Fibroblast of skin of back (primary cell): Measurements from ENCODE around the gene MYL6B.

Source experiments
- DNase-seq: peaks from one replicate; pipeline ENCODE4 v3.0.0-alpha.2; 2013

MYL6B gene

GRCh38 chr12:56122637-56123036 lies 29.8 kb upstream of the MYL6B start:
- DNase-seq, result no peak

DNA sequence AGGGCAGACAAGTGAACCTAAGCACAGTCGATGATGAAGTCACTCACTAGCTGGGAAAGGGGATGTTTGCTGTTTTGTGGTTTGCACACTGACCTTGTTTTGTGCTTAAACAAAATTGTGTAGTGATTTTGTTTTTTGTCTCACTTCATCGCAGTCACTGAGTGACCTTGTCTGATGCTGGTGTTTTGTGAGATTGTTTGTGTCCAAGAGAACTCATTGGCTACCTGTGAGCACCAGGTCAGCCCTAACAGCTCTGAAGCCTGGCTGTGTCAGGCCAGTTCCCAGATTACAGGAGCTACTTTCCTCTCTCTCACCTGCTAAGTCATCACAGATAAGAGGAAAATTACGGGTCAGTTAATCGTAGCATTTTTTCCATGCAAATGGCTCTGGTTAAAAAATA lies 28.3 kb upstream of the MYL6B start:
- no peak for DNase-seq

- no peak for DNase-seq
Observed at GRCh38 chr12:56126732-56127239, 25.6 kb upstream of the MYL6B start.

GRCh38 chr12:56127485-56127887 lies 24.9 kb upstream of the MYL6B start:
- no peak for DNase-seq

GRCh38 chr12:56127888-56128669 lies 24.3 kb upstream of the MYL6B start, which contains the start of gene ESYT1:
Gene ESYT1, plus strand, starts transcription at chr12:56128267. Its CDS starts 53 bp downstream, at chr12:56128320.
- peak; percentile 100 for DNase-seq

DNA sequence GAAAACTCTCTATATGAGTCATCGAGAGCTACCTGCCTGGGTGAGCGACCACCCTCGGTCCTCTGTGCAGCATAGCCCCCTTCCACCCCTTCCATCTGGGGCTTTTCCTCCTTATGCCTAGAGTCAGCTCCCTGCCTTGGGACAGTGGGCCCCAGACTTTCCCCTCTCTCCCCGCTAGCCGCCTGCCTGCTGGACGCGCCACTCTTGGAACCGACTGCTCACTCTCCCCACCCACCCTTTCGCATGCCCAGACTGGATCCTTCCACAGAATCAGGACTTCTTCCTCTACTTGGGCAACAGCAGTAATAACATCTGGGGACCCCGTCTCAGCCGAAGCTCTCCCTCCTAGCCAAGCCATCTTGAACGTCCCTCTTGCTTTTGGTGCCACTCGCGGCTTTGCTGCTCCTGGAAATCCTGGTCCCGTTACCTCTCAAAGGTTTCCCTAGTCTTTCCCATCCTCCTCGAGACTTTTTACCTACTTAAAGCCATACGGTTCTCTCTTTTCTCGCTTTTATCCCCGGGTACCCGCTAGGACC lies 23.6 kb upstream of the MYL6B start:
- DNase-seq, result peak; percentile 14

DNA sequence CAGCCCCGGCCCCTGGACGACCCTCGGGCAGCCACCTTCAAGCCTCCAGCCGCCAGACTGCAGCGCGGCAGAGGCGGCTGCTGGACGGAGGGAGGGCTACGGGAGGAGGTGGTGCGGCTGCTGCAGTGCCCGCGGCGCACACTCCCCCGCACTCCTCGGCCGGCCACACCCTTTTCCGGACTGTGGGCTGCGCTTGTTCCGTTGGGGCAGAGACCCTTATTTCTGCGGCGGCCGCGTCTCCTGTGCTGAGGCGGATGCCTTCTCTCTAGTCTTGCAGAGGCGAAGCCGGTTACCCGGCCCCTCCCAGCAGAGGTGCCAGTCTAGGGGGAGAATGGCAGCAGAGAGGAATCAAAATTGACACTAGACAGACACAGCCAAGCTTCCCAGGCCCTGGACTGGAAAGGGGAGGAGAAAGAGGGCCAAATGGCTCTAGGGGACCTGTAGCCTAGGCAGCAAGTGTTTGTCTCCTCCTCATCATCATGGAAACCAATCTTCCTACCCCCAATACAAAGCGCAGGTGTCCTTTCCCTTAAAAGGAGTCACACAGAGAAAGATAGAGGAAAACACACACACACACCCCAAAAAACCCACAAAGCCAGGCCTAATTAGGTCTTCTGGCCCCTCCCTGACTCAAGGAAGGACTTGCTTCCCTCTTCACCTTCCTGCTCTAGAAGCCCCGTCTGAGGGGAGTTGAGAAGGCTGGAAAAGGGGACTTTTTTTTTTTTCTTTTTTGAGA lies 23.0 kb upstream of the MYL6B start:
- peak; percentile 51 for DNase-seq

DNA sequence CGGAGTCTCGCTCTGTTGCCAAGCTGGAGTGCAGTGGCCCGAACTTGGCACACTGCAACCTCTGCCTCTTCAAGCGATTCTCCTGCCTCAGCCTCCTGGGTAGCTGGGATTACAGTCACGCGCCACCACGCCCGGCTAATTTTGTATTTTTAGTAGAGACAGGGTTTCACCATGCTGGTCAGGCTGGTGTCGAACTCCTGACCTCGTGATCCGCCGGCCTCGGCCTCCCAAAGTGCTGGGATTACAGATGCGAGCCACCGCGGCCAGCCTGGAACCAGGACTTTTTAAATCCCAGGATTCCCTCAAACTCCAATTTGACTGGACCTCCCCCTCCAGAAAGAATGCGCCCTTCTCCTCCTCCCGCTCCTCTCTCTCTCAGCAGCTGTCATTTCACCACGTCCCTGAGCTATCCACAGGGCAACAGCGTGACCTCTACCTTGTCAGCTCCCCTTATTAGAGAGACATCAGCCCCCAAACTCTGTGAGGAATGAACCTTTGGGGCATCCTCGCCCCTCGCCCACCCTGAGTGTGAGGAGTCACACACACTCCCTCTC lies 22.4 kb upstream of the MYL6B start:
- no peak for DNase-seq

GRCh38 chr12:56130876-56131275 lies 21.5 kb upstream of the MYL6B start:
- no peak for DNase-seq

DNA sequence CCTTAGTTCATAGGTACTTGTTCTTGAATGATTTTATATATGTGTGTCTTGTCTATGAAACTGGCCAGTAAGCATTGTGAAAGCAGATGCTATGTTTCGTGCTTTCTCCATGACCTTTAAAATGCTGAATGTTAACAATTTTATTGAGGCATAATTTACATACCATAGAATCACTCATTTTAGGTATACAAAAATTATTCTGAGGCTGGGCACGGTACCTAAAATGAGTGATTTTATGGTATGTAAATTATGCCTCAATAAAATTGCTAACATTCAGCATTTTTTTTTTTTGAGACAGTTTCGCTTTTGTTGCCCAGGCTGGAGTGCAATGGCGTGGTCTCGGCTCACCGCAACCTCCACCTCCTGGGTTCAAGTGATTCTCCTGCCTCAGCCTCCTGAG lies 17.5 kb upstream of the MYL6B start:
- DNase-seq, result no peak

DNA sequence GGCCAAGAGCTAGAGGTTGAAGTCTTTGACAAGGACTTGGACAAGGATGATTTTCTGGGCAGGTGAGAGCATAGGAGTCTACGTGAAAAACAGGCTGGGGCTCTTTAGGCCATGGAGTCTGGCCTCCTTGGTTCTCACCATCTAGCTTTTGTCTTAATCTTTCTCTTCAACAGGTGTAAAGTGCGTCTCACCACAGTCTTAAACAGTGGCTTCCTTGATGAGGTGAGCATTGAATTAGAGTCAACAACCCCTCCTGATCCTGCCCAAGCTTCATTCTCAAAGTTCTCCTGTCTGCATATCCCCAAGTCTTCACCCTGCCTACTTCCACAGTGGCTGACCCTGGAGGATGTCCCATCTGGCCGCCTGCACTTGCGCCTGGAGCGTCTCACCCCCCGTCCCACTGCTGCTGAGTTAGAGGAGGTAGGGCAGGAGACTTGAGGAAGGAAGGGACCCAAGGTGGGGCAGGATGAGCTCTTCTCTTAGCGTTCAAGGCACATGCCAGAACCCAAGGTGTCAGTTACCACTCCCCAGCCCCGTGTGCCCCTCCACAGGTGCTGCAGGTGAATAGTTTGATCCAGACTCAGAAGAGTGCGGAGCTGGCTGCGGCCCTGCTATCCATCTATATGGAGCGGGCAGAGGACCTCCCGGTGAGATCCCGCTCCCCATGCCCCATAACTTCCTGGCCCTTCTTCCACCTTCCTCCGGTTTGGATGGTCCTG lies 14.4 kb upstream of the MYL6B start:
- DNase-seq, result no peak

DNA sequence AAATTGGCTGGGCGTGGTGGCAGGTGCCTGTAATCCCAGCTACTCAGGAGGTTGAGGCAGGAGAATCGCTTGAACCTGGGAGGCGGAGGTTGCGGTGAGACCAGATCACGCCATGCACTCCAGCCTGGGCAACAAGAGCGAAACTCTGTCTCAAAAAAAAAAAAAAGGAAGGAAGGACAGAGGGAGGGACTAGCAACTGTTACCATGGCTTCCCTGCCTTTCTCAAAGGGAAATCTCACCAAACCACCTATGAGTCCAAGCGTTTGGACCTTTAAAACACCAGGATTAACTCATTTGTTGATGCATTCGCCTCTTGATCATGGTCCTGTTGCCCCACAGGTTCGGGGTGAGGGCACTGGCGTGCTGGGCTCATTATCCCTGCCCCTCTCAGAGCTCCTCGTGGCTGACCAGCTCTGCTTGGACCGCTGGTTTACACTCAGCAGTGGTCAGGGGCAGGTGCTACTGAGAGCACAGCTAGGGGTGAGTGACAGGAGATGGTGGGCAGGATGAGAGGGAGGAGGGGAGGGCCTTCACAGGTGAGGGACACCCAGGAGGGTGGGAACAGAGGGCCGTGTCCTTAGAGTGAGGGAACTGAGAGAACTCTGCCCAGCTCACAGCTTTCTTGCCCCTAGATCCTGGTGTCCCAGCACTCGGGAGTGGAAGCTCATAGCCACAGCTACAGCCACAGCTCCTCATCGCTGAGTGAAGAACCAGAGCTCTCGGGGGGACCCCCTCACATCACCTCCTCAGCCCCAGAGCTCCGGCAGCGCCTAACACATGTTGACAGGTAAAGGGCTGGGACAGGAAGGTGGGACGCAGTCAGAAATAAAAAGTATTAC lies 10.2 kb upstream of the MYL6B start:
- no peak for DNase-seq

GRCh38 chr12:56143217-56143616 lies 9.2 kb upstream of the MYL6B start:
- DNase-seq, result no peak

DNA sequence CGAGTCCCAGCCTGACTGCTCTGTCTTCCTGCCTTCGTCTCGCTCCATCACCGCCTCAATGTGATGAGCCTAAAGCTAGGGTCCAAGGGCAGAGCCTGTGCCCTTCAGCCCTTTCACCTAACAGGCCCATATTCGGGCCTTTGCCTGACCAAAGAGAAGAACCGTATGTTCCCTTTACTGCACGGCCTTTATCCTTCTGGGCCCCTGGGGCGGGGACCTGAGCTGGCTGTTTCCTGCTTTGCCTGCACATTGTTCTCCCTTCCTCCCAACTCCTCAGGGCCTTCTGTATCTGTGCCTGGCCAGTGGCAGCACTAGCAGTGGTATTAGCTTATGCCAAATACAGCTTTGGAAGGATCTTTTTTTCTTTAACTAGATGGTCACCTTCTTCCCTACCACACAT lies 8.5 kb upstream of the MYL6B start:
- DNase-seq, result no peak

DNA sequence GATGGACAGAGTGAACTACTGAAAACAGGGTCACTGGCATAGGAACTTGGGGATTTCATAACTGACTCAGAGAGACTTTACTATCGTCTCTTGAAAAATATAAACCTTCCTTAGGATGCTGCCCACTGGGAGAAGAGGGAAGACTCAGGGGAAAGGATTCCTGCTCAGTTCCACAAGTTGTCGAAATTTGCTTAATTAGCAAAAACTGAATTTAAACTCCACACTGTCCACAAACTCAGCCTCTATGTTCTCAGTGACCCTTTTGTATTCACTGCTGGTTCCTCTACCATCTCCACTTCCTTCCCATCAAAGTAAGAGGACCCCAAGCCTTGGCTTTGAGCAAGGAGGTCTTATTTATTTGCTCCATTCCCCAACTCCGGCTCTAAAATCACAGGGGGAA lies 7.2 kb upstream of the MYL6B start:
- no peak for DNase-seq

DNA sequence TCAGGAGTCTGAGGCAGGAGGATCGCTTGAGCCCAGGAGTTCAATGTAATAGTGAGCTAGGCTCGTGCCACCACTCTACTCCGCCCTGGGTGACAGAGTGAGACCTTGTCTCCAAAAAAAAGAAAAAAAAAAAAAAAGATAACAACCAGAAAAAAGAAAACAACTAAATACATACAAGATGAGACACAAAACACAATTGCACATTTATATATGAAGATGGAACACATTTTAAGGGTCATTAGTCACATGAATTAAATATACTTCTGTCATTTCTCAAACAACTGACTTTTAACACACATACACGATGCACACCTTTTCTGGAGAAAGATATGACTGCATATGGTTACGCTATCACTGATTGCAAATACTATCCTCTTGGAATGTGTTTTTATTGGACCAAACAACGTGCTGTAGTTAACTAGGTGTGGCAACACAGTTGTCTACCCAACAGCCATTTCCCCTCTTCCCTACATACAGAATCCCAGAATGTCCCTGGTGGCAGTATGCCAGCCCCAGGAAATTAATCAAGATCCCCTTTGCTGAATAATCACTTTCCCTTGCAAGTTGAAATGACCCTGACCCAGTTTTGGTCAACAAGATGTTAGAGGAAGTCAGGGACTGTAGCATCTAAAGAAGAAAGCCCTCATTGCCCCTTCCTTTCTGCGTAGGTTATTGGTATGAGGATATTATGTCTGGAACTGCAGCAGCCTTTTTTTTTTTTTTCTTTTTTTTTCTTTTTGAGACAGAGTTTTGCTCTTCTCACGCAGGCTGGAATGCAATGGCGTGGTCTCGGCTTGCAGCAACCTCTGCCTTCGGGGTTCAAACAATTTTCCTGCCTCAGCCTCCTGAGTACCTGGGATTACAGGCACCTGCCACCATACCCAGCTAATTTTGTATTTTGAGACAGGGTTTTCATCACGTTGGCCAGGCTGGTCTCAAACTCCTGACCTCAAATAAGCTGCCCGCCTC lies 5.6 kb upstream of the MYL6B start:
- peak; percentile 11 for DNase-seq

- DNase-seq, result peak; percentile 38
Observed at GRCh38 chr12:56150563-56150962, 1.8 kb upstream of the MYL6B start.

GRCh38 chr12:56151672-56152131 lies 685 bp upstream of the MYL6B start:
- peak; percentile 15 for DNase-seq

DNA sequence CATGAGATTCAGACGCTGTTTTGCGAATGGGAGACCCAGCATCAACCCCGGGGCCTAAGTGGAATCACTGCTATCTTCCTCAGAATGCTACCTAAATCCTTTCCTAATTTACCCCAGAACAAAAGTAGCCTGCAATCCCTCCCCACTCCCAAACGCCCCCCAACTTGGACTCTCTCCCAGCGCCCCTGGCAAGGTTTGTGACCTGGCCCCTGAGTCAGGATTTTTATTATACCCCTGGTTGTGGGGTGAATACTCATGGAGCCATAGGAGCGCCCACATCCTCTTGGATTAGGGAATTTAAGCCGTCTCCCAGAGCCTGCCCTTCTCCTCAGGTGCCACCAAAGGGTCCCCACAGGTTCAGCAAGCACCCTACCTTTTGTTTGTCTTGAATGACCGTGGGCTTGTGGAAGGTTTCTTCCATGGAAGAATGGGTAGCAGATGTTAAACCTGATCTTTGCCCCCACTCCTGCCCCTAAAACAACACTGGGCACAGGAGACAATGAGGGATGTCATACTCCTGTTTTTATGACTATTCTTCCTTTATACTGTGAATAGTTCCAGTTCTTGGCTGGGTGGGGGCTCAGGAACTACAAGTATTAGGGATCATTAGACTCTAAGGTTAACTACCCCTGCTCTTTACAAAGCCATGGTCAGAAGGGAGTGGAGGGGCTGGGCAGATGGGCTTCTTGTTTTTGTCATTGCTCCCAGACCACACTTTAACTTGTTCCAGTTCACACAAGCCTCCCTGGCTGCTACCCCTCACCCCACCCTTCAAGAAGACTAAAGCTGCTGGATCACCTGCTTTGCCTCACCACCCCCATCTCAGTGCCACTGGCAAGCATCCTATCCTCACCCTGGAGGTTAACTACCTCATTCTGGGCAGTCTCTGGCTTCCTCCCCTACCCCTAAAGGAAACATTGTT lies 630 bp downstream of the MYL6B start:
- no peak for DNase-seq
